Measurements from ENCODE around the gene PRR15L.

The PRR15L gene

GRCh38 chr17:47959825-47960655 is 2.4 kb upstream of the PRR15L start:
- DNase-seq (ENCODE audit: low spot score), result no peak

- no peak for DNase-seq (ENCODE audit: low spot score)
Observed at GRCh38 chr17:47956791-47957590, 692 bp downstream of the PRR15L start.

- DNase-seq (ENCODE audit: low spot score), result no peak
Observed at GRCh38 chr17:47955497-47956461, 1.9 kb downstream of the PRR15L start.

GRCh38 chr17:47953909-47954308 is 3.8 kb downstream of the PRR15L start:
- no peak for DNase-seq (ENCODE audit: low spot score)

- DNase-seq (ENCODE audit: low spot score), result no peak
Observed at GRCh38 chr17:47952171-47953021, 5.3 kb downstream of the PRR15L start.

GRCh38 chr17:47950448-47950847 is 7.2 kb downstream of the PRR15L start:
- DNase-seq (ENCODE audit: low spot score), result no peak

GRCh38 chr17:47949946-47950345 is 7.7 kb downstream of the PRR15L start:
- DNase-seq (ENCODE audit: low spot score), result no peak

- peak; percentile 61 for DNase-seq (ENCODE audit: low spot score)
Observed at GRCh38 chr17:47949197-47949759, 8.4 kb downstream of the PRR15L start.

GRCh38 chr17:47948706-47949196 is 8.9 kb downstream of the PRR15L start:
- DNase-seq (ENCODE audit: low spot score), result no peak

GRCh38 chr17:47946929-47947397 is 10.7 kb downstream of the PRR15L start:
- DNase-seq (ENCODE audit: low spot score), result peak; percentile 85

GRCh38 chr17:47946516-47946915 is 11.2 kb downstream of the PRR15L start:
- no peak for DNase-seq (ENCODE audit: low spot score)

- no peak for DNase-seq (ENCODE audit: low spot score)
Observed at GRCh38 chr17:47945529-47946508, 11.9 kb downstream of the PRR15L start.

GRCh38 chr17:47945080-47945479 is 12.6 kb downstream of the PRR15L start:
- no peak for DNase-seq (ENCODE audit: low spot score)

GRCh38 chr17:47942568-47942967 is 15.1 kb downstream of the PRR15L start:
- DNase-seq (ENCODE audit: low spot score), result no peak

- no peak for DNase-seq (ENCODE audit: low spot score)
Observed at GRCh38 chr17:47942096-47942510, 15.6 kb downstream of the PRR15L start.

GRCh38 chr17:47941246-47942095 is 16.2 kb downstream of the PRR15L start, which contains the start of gene PNPO:
Gene PNPO, plus strand, starts transcription at chr17:47941571. Its CDS starts 105 bp downstream, at chr17:47941676.
- peak; percentile 95 for DNase-seq (ENCODE audit: low spot score)

GRCh38 chr17:47937941-47938340 is 19.7 kb downstream of the PRR15L start:
- DNase-seq (ENCODE audit: low spot score), result no peak

GRCh38 chr17:47935961-47936360 is 21.7 kb downstream of the PRR15L start:
- no peak for DNase-seq (ENCODE audit: low spot score)

All from kidney capillary endothelial cell (primary cell).